ENCODE data around the gene SLC17A1.

SLC17A1 gene

GRCh38 chr6:25831532-25832306 is at the start of gene SLC17A1:
TSS of gene SLC17A1 (minus strand) at chr6:25832052. CDS start at chr6:25830557, 1,495 bp downstream.
- DNase-seq = no peak

- no peak for DNase-seq
These were observed 48.7 kb upstream of the SLC17A1 start for GRCh38 chr6:25880601-25881000.

- DNase-seq = no peak
These were observed 47.0 kb upstream of the SLC17A1 start for GRCh38 chr6:25878721-25879322.

GRCh38 chr6:25875926-25876602 is 44.2 kb upstream of the SLC17A1 start:
- DNase-seq = no peak

GRCh38 chr6:25875563-25875905 is 43.7 kb upstream of the SLC17A1 start:
- DNase-seq = no peak

GRCh38 chr6:25874822-25875562 is 43.1 kb upstream of the SLC17A1 start:
- DNase-seq = no peak

GRCh38 chr6:25874118-25874517 is 42.3 kb upstream of the SLC17A1 start, which contains the start of gene SLC17A3:
TSS of gene SLC17A3 (minus strand) at chr6:25874243. CDS start at chr6:25868387, 5,856 bp downstream.
- no peak for DNase-seq

- DNase-seq = no peak
These were observed 41.0 kb upstream of the SLC17A1 start for GRCh38 chr6:25872814-25873213.

- no peak for DNase-seq
These were observed 38.0 kb upstream of the SLC17A1 start for GRCh38 chr6:25869840-25870239.

- DNase-seq = no peak
These were observed 36.8 kb upstream of the SLC17A1 start for GRCh38 chr6:25868436-25869183.

GRCh38 chr6:25866011-25866410 is 34.2 kb upstream of the SLC17A1 start:
- DNase-seq = no peak

GRCh38 chr6:25863360-25863759 is 31.5 kb upstream of the SLC17A1 start:
- DNase-seq = no peak

GRCh38 chr6:25862199-25862598 is 30.3 kb upstream of the SLC17A1 start:
- no peak for DNase-seq

GRCh38 chr6:25852756-25853155 is 20.9 kb upstream of the SLC17A1 start:
- DNase-seq = no peak

- no peak for DNase-seq
These were observed 20.1 kb upstream of the SLC17A1 start for GRCh38 chr6:25851961-25852360.

GRCh38 chr6:25844518-25844917 is 12.7 kb upstream of the SLC17A1 start:
- no peak for DNase-seq

- DNase-seq = peak; percentile 10
These were observed 10.7 kb upstream of the SLC17A1 start for GRCh38 chr6:25842526-25842925.

- no peak for DNase-seq
These were observed 3.8 kb upstream of the SLC17A1 start for GRCh38 chr6:25835442-25836283.

GRCh38 chr6:25834950-25835349 is 3.1 kb upstream of the SLC17A1 start:
- no peak for DNase-seq

- DNase-seq = no peak
These were observed 1.3 kb upstream of the SLC17A1 start for GRCh38 chr6:25833136-25833535.

GRCh38 chr6:25832670-25833069 is 818 bp upstream of the SLC17A1 start:
- no peak for DNase-seq

GRCh38 chr6:25832307-25832662 is 433 bp upstream of the SLC17A1 start:
- DNase-seq = no peak

Measured in stimulated activated CD4-positive, alpha-beta T cell treated with anti-CD3 and anti-CD28 coated beads, Interleukin-4, amount 100 ng/mL, for 24 hours (primary cell).